Activated T-helper 2 cell treated with anti-CD3 and anti-CD28 coated beads, Interferon-gamma antibody, Interleukin-2, Interleukin-4, amounts not matched to agents 10 μg/mL and 5 μg/mL and 100 μg/mL, durations not matched to agents 14 hours and 24 hours and 36 hours (primary cell): ENCODE results near the gene SEC14L2. TPM values are rescaled to one million over a fixed set of nuclear protein-coding genes. Genes with fewer than 3 reads are reported as not detected.

ENCODE experiments used
- DNase-seq: peaks from one replicate; pipeline ENCODE4 v3.0.0; 2021; ENCODE audit warnings: low spot score
- H3K27ac Mint-ChIP-seq: one replicate; pipeline ENCODE4 v1.8.0; 2021; ENCODE audit warnings: mixed read lengths
- H3K27me3 Mint-ChIP-seq: one replicate; pipeline ENCODE4 v1.8.0; 2021; ENCODE audit warnings: low read depth, mixed read lengths
- H3K36me3 Mint-ChIP-seq: one replicate; pipeline ENCODE4 v1.8.0; 2021; ENCODE audit warnings: low read depth, mixed read lengths
- H3K4me1 Mint-ChIP-seq: one replicate; pipeline ENCODE4 v1.8.0; 2021; ENCODE audit warnings: low read depth, mixed read lengths
- H3K4me3 Mint-ChIP-seq: one replicate; pipeline ENCODE4 v1.8.0; 2021; ENCODE audit warnings: low read depth, mild to moderate bottlenecking, moderate library complexity, mixed read lengths
- H3K9me3 Mint-ChIP-seq: one replicate; pipeline ENCODE4 v1.8.0; 2021; ENCODE audit warnings: mixed read lengths
- intact Hi-C: fragments of 100-400 bp; cut with micrococcal nuclease; formaldehyde crosslinking; loops from one replicate; pipeline ENCODE4 v1.15.1; 2023
- total RNA-seq: library from RNA; stranded (reverse); gene quantifications from 2 replicates; pipeline ENCODE4 v1.2.3, GENCODE V29; 2022

SEC14L2 gene
- total RNA-seq, 1 donor from 2014 or later: 36.2 TPM

DNA sequence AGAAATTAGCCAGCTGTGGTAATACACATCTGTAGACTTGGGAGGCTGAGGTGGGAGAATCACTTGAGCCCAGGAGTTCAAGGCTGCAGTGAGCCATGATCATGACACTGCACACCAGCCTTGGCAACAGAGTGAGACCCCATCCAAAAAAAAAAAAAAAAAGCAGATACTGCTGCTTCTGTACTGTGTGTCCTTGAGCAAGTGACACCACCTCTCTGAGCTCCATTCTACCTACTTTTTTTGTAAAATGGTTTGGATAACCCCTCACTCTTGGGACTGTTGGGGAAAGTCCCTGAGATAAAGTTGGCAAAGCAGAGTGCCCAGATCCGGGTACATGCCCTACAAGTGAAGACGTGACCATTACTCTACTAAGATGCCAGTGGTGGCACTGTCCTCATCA, 72.3 kb downstream of the SEC14L2 start:
- no peak overlapping the region for H3K4me3 Mint-ChIP-seq
- no peaks in the 10 kb centered on the region for H3K36me3 Mint-ChIP-seq
- H3K4me1 Mint-ChIP-seq: peaks cover 3% of the 10 kb centered on the region
- no peak overlapping the region for H3K27ac Mint-ChIP-seq
- no peaks in the 10 kb centered on the region for H3K9me3 Mint-ChIP-seq
- peaks cover 14% of the 10 kb centered on the region for H3K27me3 Mint-ChIP-seq
- no peak for DNase-seq
- intact Hi-C loops: no loop called here

DNA sequence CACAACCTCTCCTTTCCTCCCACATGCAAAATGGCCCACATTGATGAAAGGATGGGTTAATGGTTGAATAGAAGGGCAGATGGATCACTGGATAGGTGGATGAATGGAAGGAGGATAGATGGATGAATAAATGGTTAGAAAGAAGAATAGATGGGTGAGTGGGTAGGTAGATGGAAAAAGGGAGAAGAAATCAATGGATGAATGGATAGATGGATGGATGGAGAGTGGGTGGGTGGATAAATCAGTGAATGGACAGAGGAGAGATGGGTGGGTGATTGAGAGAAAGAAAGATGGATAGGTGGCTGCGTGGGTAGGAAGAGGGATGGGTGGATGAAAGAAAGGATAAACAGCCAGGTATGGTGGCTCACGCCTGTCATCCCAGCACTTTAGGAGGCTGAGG, 73.8 kb downstream of the SEC14L2 start:
- H3K9me3 Mint-ChIP-seq: no peaks in the 10 kb centered on the region
- H3K4me1 Mint-ChIP-seq: peaks cover 3% of the 10 kb centered on the region
- no peaks in the 10 kb centered on the region for H3K36me3 Mint-ChIP-seq
- H3K27ac Mint-ChIP-seq: no peak overlapping the region
- peaks cover 9% of the 10 kb centered on the region for H3K27me3 Mint-ChIP-seq
- intact Hi-C loops: no loop called here
- no peak overlapping the region for H3K4me3 Mint-ChIP-seq
- no peak for DNase-seq

DNA sequence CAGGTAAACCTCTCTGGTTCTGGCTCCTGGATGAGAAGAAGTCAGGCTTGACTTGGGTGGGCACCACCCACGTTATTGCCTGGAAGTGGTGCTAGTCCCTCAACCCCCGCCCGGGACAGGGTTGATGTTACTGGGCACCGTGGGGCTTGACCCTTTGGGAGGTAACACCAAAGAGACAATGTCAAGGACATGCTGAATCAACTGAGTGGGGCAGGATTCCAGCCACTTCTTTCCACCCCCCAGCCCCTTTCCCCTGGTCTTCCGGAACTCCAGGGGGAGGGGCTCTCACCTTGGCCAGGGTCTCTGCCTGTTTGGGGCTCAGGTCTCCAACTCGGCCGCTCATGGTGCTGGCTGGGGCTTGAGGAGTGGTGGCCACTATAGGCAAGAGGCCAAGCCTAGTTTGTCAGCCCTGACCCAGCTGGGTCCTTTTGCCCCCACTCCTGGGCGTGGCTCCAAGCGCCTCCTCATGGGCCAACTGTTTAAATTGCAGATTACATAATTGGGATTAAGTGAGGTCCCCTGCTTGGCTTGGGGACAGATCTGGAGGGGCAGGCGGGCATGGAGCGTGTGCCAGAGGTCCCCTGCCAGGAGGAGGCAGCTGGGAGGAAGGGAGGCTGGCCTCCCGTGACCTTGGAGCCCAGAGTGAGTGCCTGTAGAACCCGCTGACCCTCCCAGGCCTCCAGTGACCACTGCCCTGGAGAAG, 74.9 kb downstream of the SEC14L2 start, which contains the start of gene SEC14L3:
Gene SEC14L3, minus strand, starts transcription at position 402 of the 703 bp plus-strand sequence. Its CDS starts 59 bp downstream, at position 343.
- H3K4me3 Mint-ChIP-seq: no peak within 1 kb of the TSS
- no peak within 1 kb of the TSS for H3K27ac Mint-ChIP-seq
- intact Hi-C loops: no loop called here
- H3K27me3 Mint-ChIP-seq: peaks cover 12% of the 10 kb centered on the region
- H3K36me3 Mint-ChIP-seq: no peaks in the 10 kb centered on the region
- H3K4me1 Mint-ChIP-seq: peaks cover 3% of the 10 kb centered on the region
- no peak for DNase-seq
- no peaks in the 10 kb centered on the region for H3K9me3 Mint-ChIP-seq

DNA sequence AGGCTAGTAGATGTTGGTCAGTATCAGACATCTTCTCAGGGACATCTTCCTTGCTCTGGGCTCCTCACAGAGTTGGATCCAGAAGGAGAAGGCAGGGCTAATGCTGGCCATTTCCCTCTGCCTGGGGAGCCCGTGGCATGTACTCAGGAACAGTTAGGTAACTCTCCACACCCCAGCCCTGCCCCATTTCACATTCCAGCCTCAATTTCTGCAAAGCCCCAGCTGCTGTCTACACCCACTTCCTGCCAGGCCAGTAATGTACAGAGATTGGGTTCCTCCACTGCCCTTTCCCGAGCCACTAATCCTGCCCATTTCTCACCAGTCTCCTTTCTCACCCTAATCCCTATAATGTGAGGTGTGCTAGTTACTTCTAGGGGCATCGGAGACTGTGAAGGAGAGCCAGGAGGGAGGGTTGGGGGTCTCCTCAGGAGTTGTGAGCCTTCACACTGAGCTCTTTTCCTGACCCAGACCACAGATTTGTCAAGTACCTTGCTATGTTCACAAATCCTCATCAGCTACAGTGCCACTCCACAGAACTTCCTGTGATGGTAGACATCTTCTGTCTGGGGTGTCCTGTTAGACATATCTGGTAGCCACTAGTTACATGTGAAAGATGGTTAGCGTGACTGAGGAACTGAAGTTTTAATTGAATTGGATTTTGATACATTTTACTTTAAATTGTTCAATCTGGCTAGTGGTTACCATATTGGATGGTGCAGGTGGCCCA, 76.3 kb downstream of the SEC14L2 start:
- H3K27me3 Mint-ChIP-seq: peaks cover 10% of the 10 kb centered on the region

DNA sequence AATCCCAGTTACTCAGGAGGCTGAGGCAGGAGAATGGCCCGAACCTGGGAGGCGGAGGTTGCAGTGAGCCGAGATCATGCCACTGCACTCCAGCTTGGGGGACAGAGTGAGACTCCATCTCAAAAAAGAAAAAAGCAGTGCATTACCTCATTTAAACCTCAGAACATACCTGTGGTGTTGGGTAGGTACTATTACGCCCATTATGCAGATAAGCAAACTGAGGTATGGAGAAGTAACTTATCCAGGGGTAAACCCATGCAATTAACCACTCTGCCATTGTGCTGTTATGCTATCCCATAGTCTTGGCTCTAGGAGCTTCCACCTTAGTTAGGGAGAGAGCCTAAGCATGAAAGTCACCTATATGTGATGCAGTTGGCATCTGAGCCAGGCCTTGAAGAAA, 77.3 kb downstream of the SEC14L2 start:
- intact Hi-C loops: no loop called here
- Mint-ChIP-seq H3K36me3 (no peaks in the 10 kb centered on the region), H3K27me3 (peaks cover 8% of the 10 kb centered on the region), H3K9me3 (no peaks in the 10 kb centered on the region), H3K4me1 (peaks cover 3% of the 10 kb centered on the region), H3K4me3 (no peak overlapping the region), H3K27ac (no peak overlapping the region)
- DNase-seq: no peak

More for the DNA sequence above, 76.3 kb downstream of the SEC14L2 start:
- peaks cover 3% of the 10 kb centered on the region for H3K4me1 Mint-ChIP-seq
- intact Hi-C loops: no loop called here
- no peak overlapping the region for H3K27ac Mint-ChIP-seq
- no peak for DNase-seq
- H3K4me3 Mint-ChIP-seq: no peak overlapping the region
- H3K36me3 Mint-ChIP-seq: no peaks in the 10 kb centered on the region
- no peaks in the 10 kb centered on the region for H3K9me3 Mint-ChIP-seq

Other genes starting within 250 kb of the SEC14L2 start
- 919 and 932 TPM in 2 replicates for gene LIF, start 150.3 kb upstream of the SEC14L2 start, total RNA-seq
- gene OSM, start 130.2 kb upstream of the SEC14L2 start, total RNA-seq: 148 and 152 TPM in 2 replicates
- gene CASTOR1, start 107.5 kb upstream of the SEC14L2 start, total RNA-seq: 11.1 TPM in 2 replicates
- gene TBC1D10A, start 70.1 kb upstream of the SEC14L2 start, total RNA-seq: 26.8 and 29.4 TPM in 2 replicates
- gene SF3A1, start 40.1 kb upstream of the SEC14L2 start, total RNA-seq: 287 and 325 TPM in 2 replicates
- gene CCDC157, start 40.0 kb upstream of the SEC14L2 start, total RNA-seq: 3.2 and 4.3 TPM in 2 replicates
- 17.2 and 19.3 TPM in 2 replicates for gene RNF215, start 9.6 kb upstream of the SEC14L2 start, total RNA-seq
- 72.2 and 77.3 TPM in 2 replicates for gene MTFP1, start 28.8 kb downstream of the SEC14L2 start, total RNA-seq
- gene SEC14L3, start 75.0 kb downstream of the SEC14L2 start, total RNA-seq: not detected in 2 replicates
- not detected in 2 replicates for gene SEC14L4, start 108.7 kb downstream of the SEC14L2 start, total RNA-seq
- gene SEC14L6, start 149.7 kb downstream of the SEC14L2 start, total RNA-seq: 0.05 TPM in 1 of 2 replicates, not detected in the other
- not detected in 2 replicates for gene GAL3ST1, start 177.6 kb downstream of the SEC14L2 start, total RNA-seq
- 129 and 132 TPM in 2 replicates for gene PES1, start 194.9 kb downstream of the SEC14L2 start, total RNA-seq
- 0.51 and 0.68 TPM in 2 replicates for gene TCN2, start 210.2 kb downstream of the SEC14L2 start, total RNA-seq
- gene SLC35E4, start 238.8 kb downstream of the SEC14L2 start, total RNA-seq: 8.3 and 9.0 TPM in 2 replicates